ENCODE measurements around the gene RBMS1. TPM values are rescaled to one million over a fixed set of nuclear protein-coding genes. Genes with fewer than 3 reads are reported as not detected.
A peak's percentile ranks its signal among the peaks of the same experiment; 100 is the strongest.

RBMS1 gene
- total and polyA plus RNA-seq, 5 experiments from 2014 or later, result 80.0 to 125 (median 106) TPM

DNA sequence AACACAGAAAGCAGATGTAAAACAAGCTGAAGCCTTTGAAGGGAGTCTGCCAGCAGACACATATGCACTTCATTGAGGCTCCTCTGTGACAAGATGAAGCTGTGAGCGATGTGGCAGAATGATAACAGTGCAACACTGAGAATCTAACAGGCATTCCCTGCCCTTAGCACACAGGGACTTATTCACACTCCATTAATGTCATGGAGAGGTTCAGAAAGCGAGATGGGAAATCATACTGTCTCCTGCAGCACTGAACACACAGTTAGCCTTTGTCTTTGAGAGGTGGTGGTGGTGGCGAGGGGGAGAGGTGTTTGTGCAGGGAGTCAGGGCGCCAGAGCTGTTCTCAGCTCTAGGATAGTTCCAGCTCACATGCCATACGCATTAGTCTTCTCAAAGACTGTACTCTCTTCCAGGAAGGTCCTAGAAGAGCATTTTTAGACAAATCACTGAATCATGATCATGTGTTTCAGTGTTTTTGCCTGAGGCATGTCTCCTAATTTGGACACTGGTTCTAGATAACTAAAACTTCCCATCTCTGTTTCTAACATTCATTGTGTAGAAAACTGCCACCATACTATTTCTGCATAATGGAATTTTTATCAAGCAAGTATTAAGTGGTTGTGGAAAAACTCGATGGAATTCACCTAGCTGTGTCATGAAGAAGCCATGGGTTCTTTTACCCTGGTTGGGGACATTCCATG lies 200.1 kb downstream of the RBMS1 start:
- no peaks in the 10 kb centered on the region for H3K9me3 Mint-ChIP-seq
- no peaks in the 10 kb centered on the region for H3K27me3 Mint-ChIP-seq
- ATAC-seq (no peak), DNase-seq (no peak)
- H3K36me3 Mint-ChIP-seq, result peaks cover 17 to 87% (median 19%) of the 10 kb centered on the region in 3 donors
- peak overlapping the region in 6 of 10 donors; percentile 1 to 90 (median 34) for H3K27ac Mint-ChIP-seq
- no peak overlapping the region for H3K4me3 Mint-ChIP-seq
- POLR2A ChIA-PET, result no interaction called here
- H3K4me1 Mint-ChIP-seq, result peaks cover 44 to 56% (median 50%) of the 10 kb centered on the region in 4 donors

DNA sequence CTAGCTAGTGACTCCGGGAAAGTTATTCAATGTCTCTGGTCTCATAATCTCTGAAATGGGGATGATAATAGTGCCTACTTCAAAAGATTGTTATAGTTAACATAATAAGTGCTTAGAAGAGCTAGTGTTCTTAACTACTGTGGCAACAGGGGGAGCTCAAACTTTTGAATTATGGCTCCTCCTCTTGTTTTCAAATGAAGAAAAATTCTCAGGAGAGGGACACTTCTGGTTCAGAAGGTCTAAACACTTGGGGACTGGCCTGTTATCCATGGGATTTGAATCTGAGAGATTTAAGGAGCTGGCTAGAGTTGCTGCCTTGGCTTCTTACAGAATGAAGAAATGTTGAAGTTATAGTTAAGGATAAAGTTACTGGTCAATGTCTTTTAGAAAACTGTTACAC lies 201.4 kb downstream of the RBMS1 start:
- no peak for ATAC-seq
- POLR2A ChIA-PET, result no interaction called here
- no peaks in the 10 kb centered on the region for H3K9me3 Mint-ChIP-seq
- H3K36me3 Mint-ChIP-seq, result peaks cover 4 to 84% (median 10%) of the 10 kb centered on the region in 3 donors
- H3K27me3 Mint-ChIP-seq, result no peaks in the 10 kb centered on the region
- H3K27ac Mint-ChIP-seq, result peak overlapping the region in 9 of 10 donors; percentile 27 to 90 (median 71)
- H3K4me1 Mint-ChIP-seq, result peaks cover 35 to 43% (median 39%) of the 10 kb centered on the region in 4 donors
- H3K4me3 Mint-ChIP-seq, result no peak overlapping the region
- no peak for DNase-seq

DNA sequence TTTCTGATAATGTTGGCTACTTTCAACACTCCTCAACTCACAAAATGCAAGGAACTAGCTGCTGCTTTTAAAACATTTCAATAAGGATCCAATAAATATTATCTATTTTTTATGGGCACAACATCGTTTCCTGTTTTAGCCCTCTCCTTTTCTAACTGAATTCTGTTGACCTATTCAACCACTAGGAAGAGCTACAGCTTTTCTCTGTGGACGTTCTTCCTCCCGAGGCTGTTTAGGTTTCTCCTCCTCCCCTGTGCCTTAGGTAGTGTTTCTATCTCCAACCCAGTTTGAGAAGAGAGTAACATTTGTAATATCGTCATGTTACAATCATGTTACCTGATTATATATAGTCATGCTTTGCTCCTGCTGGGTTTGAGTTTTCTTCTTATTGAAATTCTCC lies 202.2 kb downstream of the RBMS1 start:
- peaks cover 27 to 35% (median 31%) of the 10 kb centered on the region in 4 donors for H3K4me1 Mint-ChIP-seq
- H3K4me3 Mint-ChIP-seq, result no peak overlapping the region
- no peak for DNase-seq
- no peak for ATAC-seq
- peak overlapping the region in 8 of 10 donors; percentile 9 to 90 (median 44) for H3K27ac Mint-ChIP-seq
- POLR2A ChIA-PET, result no interaction called here
- peaks cover 4 to 84% (median 10%) of the 10 kb centered on the region in 3 donors for H3K36me3 Mint-ChIP-seq
- H3K27me3 Mint-ChIP-seq, result no peaks in the 10 kb centered on the region
- H3K9me3 Mint-ChIP-seq, result no peaks in the 10 kb centered on the region

DNA sequence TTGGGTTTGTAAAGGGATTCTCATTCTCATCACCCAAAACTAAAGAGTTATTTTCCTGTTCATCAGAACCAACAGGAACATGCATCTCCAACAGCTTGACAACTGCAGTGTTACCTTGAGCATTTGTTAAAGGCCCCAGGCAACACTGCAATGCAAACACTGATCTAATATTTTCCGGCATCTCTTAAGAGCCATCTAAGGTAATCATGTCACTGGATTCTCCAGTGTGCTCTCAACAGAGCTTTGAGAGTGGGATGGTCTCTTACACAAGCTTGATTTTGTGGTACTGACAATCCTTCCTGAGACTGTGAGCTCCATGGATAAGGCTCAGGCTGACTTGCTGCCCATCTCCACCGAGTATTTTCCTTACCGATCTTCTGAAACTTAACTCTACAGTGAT lies 203.0 kb downstream of the RBMS1 start:
- Mint-ChIP-seq H3K4me1 (peaks cover 19 to 27% (median 25%) of the 10 kb centered on the region in 4 donors), H3K27ac (peak overlapping the region in 6 of 10 donors; percentile 2 to 90 (median 40)), H3K4me3 (no peak overlapping the region), H3K36me3 (peaks cover 4 to 84% (median 10%) of the 10 kb centered on the region in 3 donors), H3K9me3 (no peaks in the 10 kb centered on the region), H3K27me3 (no peaks in the 10 kb centered on the region)
- no peak for DNase-seq
- no peak for ATAC-seq
- POLR2A ChIA-PET, result interaction anchor here (0.6 kb wide), 1 partner anchor 131 kb away, joined by 3 read pairs; no protein-coding TSS in a partner anchor

DNA sequence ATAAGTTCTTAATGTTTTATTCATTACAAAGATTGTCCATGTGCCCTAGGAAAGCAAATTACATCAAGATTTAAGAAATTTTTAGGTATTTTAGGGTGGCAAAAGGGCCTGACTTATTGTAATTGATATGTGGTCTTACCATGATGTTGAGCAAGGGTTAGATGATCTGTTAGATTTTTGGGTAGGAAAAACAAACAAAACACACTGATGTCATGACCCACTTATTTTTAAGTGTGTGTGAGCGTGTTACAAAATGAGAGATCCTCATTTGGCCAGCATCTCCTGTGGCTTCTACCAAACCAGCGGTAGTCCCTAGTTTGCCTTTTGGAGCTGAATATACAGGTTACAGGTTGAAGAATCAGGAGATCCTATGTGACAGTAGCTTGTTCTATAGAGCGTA lies 203.8 kb downstream of the RBMS1 start:
- Mint-ChIP-seq H3K4me3 (no peak overlapping the region), H3K4me1 (peaks cover 12 to 20% (median 18%) of the 10 kb centered on the region in 4 donors), H3K27ac (peak overlapping the region; percentile 0 to 51 (median 30)), H3K36me3 (peaks cover 4 to 82% (median 9%) of the 10 kb centered on the region in 3 donors), H3K27me3 (no peaks in the 10 kb centered on the region), H3K9me3 (no peaks in the 10 kb centered on the region)
- DNase-seq (no peak), ATAC-seq (no peak)
- POLR2A ChIA-PET, result interaction anchor here (0.6 kb wide), 1 partner anchor 131 kb away, joined by 3 read pairs; no protein-coding TSS in a partner anchor

DNA sequence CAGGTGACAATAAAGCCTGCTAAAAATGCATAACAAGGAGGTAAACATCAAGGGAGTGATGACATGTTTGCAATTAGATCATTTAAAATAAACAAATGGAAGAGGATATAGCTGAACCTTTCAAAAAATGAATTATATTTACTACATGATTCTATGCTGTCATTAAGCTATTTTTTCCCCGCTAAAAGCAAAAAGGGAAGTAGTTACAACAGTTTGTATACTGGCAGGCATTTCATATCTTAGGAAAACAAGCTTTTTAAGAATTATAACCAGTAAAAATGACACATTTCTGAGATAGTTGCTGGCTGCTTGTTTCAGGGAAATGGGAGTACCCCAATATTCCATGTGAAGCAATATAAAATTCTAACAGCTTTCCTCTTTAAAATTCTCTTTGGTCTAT lies 204.5 kb downstream of the RBMS1 start:
- no peaks in the 10 kb centered on the region for H3K27me3 Mint-ChIP-seq
- H3K4me3 Mint-ChIP-seq, result no peak overlapping the region
- DNase-seq (no peak), ATAC-seq (no peak)
- H3K27ac Mint-ChIP-seq, result peak overlapping the region in 7 of 10 donors; percentile 6 to 74 (median 51)
- H3K36me3 Mint-ChIP-seq, result peaks cover 4 to 83% (median 16%) of the 10 kb centered on the region in 3 donors
- H3K4me1 Mint-ChIP-seq, result peaks cover 12 to 20% (median 14%) of the 10 kb centered on the region in 4 donors
- POLR2A ChIA-PET, result no interaction called here
- no peaks in the 10 kb centered on the region for H3K9me3 Mint-ChIP-seq

DNA sequence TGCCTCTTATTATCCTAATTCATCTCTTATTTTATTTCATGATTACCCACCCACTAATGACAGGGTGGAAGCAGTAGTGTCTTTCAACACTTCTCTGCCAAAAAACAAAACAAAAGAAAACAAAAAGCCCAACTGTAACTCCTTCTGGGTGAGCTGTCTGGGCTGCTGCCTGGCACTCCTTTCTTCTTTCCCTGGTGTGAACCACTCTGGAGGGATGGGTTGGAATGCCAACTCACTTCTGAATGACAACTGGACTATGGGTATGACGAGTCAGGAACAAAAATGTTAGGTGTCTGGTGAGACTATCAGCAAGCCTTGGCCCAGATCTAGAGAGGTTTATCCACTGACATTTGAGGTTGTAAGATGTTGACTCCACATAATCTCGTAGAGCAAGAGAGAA lies 205.3 kb downstream of the RBMS1 start:
- Mint-ChIP-seq H3K4me3 (no peak overlapping the region), H3K27me3 (no peaks in the 10 kb centered on the region), H3K27ac (peak overlapping the region in 7 of 10 donors; percentile 29 to 74 (median 58)), H3K36me3 (peaks cover 4 to 83% (median 19%) of the 10 kb centered on the region in 3 donors), H3K9me3 (no peaks in the 10 kb centered on the region), H3K4me1 (peaks cover 12 to 20% (median 13%) of the 10 kb centered on the region in 4 donors)
- DNase-seq (no peak), ATAC-seq (no peak)
- POLR2A ChIA-PET, result no interaction called here

DNA sequence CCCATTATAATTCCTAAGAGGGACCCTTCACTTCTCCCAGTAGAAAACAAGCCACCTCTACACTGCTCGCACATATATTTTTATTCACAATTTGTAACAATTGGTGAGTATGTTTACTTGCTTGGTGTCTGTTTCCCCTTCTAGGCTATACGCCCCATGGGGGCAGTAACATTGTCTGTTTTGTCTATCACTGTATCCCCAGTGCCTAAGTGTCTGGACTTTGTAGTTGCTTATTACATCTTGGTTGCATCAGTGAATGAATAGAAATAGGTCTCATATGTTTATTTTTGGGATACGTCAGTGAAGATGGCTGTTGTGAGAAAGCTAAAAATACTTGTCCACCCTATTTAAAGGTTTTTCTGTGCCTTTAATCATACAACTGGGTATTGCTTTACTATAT lies 206.1 kb downstream of the RBMS1 start:
- Mint-ChIP-seq H3K9me3 (no peaks in the 10 kb centered on the region), H3K36me3 (peaks cover 4 to 84% (median 16%) of the 10 kb centered on the region in 3 donors), H3K27ac (peak overlapping the region in 2 of 10 donors; percentile 20 to 60), H3K4me1 (peaks cover 12 to 20% (median 14%) of the 10 kb centered on the region in 4 donors), H3K27me3 (no peaks in the 10 kb centered on the region), H3K4me3 (no peak overlapping the region)
- POLR2A ChIA-PET, result no interaction called here
- ATAC-seq (no peak), DNase-seq (no peak)

DNA sequence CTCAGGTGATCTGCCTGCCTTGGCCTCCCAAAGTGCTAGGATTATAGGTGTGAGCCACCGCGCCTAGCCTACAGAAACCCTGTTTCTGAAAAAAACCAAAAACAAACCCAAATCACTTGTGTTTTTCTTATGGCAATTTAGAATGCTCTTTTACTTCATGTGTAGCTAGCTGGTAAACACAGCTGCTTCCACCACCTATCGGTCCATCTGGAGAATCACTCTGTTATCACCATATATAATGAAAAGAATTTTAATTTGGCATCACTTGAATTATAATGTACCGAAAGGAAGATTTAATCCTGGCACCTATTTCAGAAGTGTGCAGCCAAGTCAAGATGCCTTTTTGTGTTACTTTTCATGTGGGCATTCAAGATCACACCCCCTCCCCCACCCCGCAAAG lies 207.1 kb downstream of the RBMS1 start:
- Mint-ChIP-seq H3K9me3 (no peaks in the 10 kb centered on the region), H3K4me3 (no peak overlapping the region), H3K27ac (peak overlapping the region in 1 of 10 donors; percentile 73), H3K27me3 (no peaks in the 10 kb centered on the region), H3K36me3 (peaks cover 4 to 84% (median 15%) of the 10 kb centered on the region in 3 donors), H3K4me1 (peaks cover 12 to 17% (median 14%) of the 10 kb centered on the region in 4 donors)
- ATAC-seq, result no peak
- POLR2A ChIA-PET, result no interaction called here
- DNase-seq, result no peak

DNA sequence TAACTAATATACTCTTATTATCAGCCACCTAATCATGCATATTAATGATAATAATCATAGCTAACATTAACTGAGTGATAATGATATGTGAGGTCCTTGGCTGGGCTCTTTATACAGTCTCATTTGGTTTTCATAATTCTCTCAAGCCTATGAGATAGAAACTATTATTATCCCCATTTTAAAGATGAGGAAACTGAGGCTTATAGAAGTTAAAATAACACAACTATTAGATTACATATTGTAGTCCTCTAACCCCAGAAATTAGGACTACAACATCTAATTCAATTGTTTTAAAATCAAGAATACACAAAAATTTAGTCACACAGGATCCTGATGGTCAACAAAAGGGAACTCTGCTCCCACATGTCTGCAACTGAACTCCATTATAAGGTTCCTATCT lies 209.9 kb downstream of the RBMS1 start:
- H3K36me3 Mint-ChIP-seq, result peaks cover 0 to 88% (median 19%) of the 10 kb centered on the region in 3 donors
- H3K9me3 Mint-ChIP-seq, result no peaks in the 10 kb centered on the region
- ATAC-seq (no peak), DNase-seq (no peak)
- H3K27ac Mint-ChIP-seq, result peak overlapping the region in 2 of 10 donors; percentile 1 to 38
- H3K4me3 Mint-ChIP-seq, result no peak overlapping the region
- H3K4me1 Mint-ChIP-seq, result peaks cover 7 to 18% (median 15%) of the 10 kb centered on the region in 4 donors
- no peaks in the 10 kb centered on the region for H3K27me3 Mint-ChIP-seq
- POLR2A ChIA-PET, result no interaction called here

DNA sequence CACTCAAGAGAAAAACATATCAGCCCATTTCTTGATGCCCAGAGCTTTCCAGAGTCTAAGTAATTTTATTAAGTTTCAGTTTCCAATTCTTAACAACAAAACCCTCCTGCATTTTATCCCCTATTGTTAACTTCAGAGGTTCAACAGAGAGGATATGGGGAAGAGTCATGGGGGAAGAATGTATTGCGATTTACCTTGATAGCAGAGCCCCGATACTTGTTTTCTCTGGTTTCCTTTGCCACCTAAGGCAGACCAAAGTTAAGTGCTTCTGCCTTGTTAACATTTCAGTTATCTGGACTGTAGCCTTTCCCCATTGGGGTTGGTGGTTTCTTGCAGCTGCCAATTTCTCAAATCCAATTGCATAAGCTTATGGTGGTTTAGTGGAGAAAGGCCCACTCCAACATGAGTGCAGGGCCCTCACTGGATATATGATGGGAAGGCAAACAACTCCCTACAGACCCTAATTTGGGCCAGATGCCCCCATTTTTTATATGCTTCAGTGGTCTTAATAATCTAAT lies 211.5 kb downstream of the RBMS1 start:
- no peak overlapping the region for H3K4me3 Mint-ChIP-seq
- POLR2A ChIA-PET, result interaction anchor here (0.6 kb wide), 1 partner anchor 13 kb away, joined by 3 read pairs; no protein-coding TSS in a partner anchor
- H3K4me1 Mint-ChIP-seq, result peaks cover 6 to 18% (median 12%) of the 10 kb centered on the region in 4 donors
- DNase-seq (no peak), ATAC-seq (no peak)
- no peaks in the 10 kb centered on the region for H3K27me3 Mint-ChIP-seq
- no peaks in the 10 kb centered on the region for H3K9me3 Mint-ChIP-seq
- peaks cover 0 to 91% (median 29%) of the 10 kb centered on the region in 3 donors for H3K36me3 Mint-ChIP-seq
- H3K27ac Mint-ChIP-seq, result peak overlapping the region in 6 of 10 donors; percentile 1 to 70 (median 45)

DNA sequence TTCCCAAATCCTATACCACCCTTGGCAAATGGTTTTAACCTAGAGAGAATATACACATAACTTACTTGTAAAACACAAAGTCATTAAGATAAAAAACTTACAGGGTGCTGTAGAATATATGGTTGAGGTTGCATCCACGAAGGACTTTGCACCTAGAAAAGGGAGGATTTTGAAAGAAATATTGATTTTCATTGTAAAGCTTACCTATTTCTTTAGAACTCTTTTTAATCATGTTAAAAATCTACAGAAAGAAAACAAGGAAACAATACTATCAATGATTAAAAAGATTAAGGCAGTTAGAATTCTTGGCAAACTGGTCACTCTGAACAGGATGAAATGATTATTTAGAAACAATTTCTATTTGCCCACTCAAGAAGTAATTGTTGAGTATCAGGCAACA lies 212.4 kb downstream of the RBMS1 start:
- ATAC-seq, result no peak
- Mint-ChIP-seq H3K4me1 (peaks cover 6 to 18% (median 12%) of the 10 kb centered on the region in 4 donors), H3K36me3 (peaks cover 0 to 91% (median 30%) of the 10 kb centered on the region in 3 donors), H3K27me3 (no peaks in the 10 kb centered on the region), H3K27ac (peak overlapping the region in 5 of 10 donors; percentile 20 to 70 (median 63)), H3K4me3 (no peak overlapping the region), H3K9me3 (no peaks in the 10 kb centered on the region)
- DNase-seq, result no peak
- POLR2A ChIA-PET, result no interaction called here
